HG03039 (cell line): ENCODE results near the gene KL.

Experiments used
- ATAC-seq: cut with Tn5 transposase; IDR thresholded peaks from one replicate; pipeline ENCODE4 v1.9.1; 2021; ENCODE audit warnings: mild to moderate bottlenecking, moderate library complexity; ENCODE audit not compliant: unreplicated experiment

Gene KL

DNA sequence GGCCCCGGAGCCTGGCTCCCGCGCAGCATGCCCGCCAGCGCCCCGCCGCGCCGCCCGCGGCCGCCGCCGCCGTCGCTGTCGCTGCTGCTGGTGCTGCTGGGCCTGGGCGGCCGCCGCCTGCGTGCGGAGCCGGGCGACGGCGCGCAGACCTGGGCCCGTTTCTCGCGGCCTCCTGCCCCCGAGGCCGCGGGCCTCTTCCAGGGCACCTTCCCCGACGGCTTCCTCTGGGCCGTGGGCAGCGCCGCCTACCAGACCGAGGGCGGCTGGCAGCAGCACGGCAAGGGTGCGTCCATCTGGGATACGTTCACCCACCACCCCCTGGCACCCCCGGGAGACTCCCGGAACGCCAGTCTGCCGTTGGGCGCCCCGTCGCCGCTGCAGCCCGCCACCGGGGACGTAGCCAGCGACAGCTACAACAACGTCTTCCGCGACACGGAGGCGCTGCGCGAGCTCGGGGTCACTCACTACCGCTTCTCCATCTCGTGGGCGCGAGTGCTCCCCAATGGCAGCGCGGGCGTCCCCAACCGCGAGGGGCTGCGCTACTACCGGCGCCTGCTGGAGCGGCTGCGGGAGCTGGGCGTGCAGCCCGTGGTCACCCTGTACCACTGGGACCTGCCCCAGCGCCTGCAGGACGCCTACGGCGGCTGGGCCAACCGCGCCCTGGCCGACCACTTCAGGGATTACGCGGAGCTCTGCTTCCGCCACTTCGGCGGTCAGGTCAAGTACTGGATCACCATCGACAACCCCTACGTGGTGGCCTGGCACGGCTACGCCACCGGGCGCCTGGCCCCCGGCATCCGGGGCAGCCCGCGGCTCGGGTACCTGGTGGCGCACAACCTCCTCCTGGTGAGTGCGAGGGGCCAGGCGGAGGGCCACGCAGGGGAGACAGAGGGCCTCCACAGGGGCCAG lies at the start of gene KL:
Gene KL, plus strand, starts transcription at position 10 of the 909 bp plus-strand sequence. Its CDS starts 18 bp downstream, at position 28.
- ATAC-seq: no peak

DNA sequence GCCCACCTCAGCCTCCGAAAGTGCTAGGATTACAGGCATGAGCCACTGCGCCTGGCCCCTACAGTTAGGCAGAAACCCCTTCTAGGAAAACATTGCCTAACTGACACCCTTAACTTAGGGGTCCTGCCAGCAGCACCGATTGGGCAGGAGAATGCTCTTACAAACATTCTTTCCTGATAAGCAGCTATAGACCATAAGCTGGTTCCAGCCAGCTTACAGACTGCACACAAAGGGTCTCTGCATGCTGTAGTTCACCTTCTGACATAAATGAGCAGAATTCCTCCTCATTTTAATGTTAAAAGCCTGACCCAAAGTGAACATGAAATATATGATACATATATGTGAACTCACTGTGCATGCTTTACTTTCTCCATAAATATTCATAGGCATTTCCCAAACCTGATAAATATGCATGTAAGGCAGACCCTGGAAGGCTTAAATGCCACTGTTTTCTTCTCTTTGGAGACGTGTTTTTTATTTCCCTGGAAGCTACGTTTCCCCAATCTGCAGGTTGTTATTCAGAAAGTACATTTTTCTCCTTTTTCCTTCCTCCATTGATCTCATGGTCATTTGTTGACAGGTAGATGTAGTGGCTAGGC lies 48.5 kb upstream of the KL start:
- no peak for ATAC-seq

DNA sequence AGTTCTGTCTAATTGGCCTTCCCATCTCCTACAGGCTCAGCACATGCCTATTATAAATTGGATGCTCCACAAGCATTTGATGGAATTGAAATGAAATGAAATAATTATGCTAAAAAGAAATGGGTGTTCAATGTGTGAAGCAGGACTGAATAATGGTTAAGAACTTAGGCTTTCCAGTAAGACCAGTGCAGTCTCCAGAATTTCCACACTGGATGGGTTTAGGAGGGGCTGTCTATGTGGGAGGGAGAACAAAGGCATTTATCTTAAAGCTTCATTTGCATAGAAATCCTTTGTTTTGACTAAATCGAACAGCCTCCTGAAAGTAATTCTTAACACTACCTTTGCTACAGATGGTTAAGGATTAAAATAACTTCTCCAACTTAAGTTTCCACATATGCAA lies 47.9 kb upstream of the KL start:
- ATAC-seq: no peak

DNA sequence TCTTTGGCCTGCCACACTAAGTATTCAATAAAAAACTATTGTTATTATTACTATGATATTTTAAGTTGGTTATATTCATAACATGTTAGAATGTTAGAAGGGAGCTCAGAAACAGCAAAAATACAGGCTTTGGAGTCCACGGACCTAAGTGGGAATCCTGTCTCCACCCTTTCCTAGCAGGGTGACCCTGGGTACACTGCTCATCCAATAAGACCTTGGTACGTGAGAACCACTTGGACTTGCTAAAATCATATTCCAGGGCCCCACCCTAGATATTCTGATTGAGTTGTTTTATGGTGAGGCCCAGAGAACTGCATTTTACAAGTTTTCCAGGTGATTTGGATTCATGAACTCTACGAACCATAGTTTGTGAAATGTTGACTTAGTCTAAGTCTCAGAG lies 47.4 kb upstream of the KL start:
- ATAC-seq: no peak

DNA sequence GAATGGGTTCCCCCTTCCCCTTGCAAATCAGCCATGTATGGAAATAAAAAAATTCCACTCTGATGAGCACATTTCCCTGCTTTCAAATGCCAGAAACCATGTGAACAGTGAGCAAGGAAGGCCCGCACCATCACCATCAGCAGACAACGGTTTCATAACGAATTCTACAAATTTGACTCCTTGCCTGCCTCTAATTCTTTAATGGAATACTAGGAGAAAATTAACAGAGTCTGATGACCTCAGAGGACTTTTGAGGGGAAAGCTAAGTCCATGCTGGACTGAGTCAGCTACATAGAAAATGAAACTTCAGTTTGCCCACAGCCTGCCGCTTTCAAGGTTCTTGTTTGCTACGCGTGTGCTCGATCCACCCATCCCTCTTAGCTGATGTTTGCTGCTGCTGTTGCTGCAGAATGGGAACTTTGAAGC lies 46.7 kb upstream of the KL start:
- no peak for ATAC-seq

DNA sequence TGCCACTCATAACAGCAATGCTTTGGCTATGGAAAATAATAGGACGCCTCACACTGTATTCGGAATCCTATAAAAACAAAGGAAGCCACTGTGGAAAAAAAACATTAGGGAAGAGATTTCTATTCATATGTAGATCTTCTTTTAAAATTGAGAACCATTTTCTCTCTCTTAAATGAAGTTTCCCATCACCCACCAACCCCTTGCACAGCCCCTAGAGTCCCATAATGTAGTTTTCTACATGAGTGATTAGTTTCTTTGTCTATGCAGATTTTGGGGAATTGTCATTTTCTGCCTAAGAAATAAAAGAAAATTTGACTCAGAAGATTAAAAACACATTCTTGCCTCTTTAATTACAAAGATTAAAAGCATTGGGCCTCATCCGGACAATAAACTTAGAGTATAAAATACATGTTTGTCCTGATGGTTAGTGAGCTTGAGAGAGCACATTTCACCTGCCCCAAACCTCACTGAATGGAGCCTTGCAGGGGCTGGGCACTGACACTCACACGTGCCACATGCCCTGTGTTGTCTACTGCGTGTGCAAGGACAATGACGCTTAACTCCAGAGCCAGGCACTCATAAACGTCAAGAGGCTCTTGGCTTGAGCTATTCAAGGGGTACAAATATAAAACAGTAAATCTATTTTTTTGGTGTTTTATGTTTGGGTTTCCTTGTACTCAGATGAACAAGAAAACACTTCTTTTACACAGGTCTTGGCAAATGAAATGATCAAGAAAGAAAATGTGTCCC lies 40.0 kb upstream of the KL start:
- no peak for ATAC-seq

DNA sequence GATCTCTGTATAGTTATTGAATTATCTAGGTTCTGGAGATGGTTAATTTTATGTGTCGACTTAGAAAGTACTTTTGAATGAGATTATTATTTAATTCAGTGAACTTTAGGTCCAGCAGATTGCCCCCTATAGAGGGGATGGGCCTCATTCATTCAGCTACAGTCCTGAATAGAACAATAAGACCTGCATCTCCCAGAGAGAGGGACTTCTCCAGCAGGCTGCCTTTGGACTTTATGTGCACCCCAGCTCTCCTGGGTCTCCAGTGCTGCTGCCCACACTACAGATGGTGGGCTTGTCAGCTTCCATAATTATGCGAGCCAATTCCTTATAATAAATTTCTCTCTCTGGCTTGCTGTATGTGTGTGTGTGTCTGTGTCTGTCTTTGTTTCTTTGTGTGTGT lies 39.3 kb upstream of the KL start:
- ATAC-seq: no peak

DNA sequence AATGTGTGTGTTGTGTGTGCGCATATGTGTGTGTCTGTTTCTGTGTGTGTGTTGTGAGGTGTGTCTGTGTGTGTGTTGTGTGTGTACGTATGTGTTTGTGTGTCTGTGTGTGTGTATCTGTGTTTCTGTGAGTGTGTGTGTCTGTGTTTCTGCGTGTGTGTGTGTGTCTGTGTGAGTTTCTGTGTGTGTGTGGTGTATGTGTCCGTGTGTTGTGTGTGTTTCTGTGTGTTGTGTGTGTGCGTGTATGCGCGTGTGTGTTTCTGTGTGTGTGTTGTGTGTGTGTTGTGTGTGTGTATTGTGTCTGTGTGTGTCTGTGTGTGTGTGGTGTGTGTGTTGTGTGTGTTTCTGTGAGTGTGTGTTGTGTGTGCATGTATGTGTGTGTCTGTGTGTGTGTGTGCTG lies 38.9 kb upstream of the KL start:
- no peak for ATAC-seq

DNA sequence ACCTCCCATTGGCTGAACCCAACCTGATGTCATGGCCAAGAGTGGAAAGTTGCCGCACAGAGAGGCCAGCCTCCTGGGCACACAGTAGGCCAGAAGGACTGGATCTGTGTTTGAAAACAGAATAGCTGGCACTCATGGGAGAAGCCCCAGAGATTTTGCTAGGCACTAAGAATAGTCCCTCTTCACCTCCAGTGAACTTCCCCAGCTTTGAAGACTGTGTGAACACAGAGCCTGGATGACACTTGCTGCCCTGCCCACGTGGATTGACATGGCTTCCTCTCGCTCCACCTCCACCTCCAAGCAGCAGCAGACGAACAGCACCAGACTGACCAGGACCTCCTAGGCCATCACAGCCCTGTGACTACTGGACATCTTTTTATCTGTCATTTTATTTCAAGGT lies 37.9 kb upstream of the KL start:
- ATAC-seq: no peak

DNA sequence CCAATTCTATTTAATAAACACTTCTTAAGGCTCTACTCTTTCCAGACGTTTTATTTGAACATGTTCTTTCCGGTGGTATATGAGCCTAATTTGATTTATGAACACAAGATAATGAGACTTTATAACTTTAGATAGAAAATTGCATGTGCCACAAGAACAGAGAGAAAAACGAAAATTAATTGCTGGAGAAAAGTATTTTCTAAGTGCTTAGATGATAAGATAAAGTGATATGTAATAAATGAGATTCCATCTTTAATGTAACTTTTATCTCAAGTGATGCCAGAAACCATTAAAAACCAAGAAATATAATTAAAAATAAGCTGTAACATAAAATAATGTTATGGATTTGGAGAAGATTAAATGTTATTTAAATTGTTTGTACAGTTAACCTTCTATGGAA lies 33.2 kb upstream of the KL start:
- ATAC-seq: no peak

DNA sequence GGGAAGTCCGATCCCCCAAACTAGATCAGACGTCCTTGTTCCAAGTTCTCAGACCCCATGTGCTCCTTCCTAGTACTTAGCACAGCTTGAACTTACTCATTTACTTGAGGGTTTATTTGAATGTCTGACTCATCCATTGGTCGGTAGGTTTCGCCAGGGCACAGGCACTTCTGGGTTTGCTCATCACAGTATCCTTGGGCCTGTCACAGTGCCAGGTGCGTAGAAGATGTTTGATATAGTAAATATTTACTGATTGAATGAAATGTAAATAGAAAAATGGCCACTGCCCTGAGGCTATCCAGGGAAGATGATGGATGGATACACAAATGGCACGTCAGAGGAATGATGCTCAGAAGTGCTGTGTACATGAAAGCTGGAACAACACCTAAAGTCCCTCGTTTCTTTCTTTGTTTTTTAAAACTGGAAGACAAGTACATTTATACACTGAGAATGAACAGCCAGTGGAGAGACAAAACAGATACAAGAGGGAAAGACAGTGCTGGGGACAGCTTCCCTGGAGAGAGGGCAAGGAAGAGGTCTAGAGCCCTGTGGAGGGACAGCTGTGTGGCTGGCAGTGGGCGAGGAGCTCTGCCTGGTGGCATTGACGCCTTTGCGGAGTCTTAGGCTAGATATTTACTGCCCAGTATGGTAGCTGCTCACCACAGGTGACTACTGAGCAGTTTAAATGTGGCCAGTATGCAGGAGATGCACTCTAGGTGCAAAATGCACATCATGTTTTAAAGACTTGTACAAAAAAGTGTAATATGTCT lies 31.2 kb upstream of the KL start:
- ATAC-seq: no peak

DNA sequence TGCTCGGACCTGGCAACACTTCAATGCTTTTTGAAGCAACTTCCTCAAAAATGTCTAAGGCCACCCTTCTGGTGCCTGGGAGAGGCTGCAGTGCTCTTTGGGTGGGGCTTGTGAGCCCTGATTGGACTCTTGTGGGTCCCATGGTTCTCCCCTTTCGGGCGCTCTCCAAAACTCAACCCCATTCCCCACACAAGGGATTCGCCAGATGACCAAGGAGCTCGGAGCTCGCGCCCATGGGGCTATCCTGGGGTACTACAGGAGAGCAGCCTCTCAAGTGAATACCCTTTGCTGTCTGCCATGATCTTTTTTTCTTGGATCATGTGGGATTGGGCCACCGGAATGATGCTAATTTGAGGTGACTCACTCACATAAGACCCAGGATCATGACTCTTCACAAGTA lies 29.7 kb upstream of the KL start:
- no peak for ATAC-seq

DNA sequence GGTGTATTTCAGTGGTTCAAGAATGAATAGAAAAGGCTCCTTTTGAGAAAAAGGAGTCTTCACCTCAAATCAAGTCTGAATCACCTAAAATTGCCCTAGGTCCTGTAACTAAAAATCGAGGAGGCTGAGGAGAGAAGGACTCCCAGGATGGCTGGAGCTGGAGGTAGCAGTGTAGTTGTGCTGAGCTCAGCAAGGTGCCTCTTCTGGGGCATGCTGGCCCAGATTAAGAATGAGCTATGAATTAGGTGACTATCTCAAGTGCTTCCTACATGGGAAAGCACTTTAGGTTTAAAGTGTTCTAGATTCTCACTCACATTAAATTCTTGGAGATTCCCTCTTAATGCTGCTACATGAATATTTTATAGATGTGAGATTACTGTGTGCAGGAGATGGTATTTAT lies 28.8 kb upstream of the KL start:
- ATAC-seq: no peak

DNA sequence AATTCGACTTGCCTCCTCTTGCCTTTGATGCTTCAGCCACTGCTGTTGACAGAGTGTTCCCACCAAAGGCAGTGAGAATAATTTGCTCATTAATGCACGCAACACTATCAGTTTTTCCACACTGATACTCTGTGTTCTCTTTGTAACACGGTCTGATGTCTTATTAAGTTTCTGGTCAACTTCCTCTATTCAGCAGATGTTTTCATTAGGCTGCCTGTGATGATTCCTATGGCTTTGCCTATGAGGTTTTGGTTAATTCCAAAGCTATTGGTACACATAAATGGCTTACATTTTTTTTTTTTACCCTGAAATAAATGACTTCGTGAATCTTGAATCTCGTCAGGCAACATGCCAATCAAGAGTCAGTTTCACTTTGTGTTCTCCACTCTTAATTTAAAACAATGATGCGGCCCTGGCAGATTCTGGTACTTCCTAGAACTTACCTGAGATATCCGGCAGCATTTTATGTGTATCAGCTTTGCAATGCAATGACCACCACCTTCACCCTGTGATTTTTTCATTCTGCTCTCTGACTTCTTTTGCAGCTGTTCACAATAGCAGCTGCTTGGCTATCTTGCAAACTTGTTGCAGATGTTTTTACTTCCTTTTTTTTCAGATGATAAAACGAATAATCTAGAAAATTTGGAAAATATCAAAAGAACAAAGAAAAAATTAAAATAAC lies 27.5 kb upstream of the KL start:
- no peak for ATAC-seq

DNA sequence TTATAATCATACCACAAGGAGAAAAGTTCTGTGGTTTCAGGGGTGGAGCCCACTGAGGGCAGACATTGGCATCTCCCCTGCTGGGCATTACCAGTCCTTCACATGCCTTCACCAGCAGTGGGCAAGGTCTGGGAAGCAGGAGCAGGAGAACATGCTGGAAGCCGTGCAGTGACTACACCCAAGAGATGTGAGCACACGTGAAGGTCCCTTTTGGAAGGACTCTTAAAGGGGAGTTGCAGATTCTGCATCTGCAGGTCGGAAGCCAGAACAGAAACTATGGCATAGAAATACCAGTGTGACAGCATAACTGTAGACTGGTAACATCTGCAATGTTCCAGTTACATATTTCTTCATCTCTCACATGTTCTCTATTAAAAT lies 26.9 kb upstream of the KL start:
- ATAC-seq: no peak

DNA sequence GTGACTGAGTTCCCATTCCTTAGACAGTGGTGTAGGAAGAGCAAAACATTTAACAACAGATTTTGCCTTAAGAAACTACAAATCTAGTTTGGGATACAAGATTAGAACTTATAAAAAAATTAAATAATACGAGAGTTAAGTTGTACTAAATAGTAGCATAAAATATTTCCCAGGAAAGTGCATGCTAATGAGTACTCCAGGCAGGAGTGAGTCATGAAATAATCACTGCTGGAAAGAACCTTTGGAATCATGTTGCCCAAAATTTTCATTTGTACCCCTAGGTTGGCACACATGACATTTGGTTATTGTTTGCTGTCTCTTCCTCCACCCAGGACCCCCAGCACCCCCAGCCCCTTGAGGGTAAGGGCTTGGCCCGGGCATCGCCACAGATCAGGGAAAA lies 26.3 kb upstream of the KL start:
- no peak for ATAC-seq

DNA sequence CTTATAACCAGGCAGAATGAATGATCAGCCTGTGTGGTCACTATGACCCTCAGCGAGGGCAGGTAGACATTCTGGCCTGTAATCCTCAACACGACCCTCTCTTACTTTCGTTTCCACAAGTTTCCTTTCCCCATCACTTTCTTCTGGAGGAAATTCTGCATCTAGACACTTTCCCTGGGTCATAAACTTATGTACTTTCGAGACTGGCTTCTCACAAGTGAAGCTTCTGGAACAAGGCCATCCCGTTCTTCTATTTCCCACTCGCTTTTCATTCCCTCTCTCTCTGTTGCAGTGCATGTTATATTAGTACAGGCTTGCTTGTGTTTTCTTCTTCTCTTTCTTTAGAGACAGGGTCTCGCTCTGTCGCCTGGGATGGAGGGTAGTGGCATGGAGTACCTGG lies 23.1 kb upstream of the KL start:
- ATAC-seq: no peak

DNA sequence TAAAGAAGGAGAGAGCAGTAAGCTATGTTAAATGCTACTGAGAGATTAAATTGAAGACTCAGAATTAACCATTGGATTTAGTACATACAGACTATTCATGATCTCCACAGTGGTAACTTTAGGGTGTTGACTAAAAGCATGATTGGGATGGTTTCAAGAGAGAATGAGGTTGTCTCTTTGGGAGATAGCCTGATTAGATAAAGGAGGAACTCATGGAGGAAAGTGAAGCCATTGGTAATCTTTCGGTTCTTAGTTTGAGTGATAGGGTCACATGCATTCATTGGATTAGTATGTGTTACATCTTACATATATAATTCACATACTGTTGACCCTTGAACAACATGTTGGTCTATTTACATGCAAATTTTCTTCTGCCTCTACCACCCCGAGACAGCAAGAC lies 18.8 kb upstream of the KL start:
- ATAC-seq: no peak

DNA sequence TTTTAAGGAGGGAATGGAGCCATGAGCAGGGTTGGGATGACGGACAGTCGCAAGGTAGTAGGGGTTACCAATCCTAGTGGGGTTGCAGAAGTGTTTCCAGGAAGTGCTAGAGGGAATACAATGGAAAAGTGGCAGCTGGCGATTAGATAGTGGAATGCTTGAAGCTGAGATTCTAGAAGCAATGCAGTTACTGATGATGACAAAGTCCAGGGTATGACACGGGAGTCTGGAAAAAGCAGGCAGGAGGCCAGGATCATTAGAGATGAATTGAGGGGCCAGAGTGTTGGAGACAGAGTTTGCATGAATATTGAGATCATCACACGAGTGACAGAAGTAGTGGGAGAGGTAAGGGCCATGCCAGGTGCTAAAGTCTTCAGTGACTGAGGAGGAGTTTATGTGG lies 17.3 kb upstream of the KL start:
- no peak for ATAC-seq

DNA sequence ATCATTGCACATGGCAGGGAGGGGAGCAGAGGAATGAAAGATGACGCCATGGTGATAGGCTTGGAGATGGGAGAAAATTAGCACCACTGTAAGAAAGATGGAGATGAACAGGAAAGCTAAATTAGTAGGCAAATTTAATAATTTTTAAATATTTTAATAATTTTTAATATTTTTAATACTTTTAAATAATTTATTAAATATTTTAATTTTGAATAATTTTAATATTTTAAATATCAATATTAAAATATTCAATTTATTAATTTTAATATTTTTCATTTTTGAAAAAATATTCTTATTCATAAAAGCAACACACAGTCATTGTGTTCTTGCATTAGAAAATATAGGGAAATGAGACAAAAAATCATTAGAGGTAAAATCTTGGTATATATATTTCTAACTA lies 15.9 kb upstream of the KL start:
- ATAC-seq: no peak
